HG02759 (cell line): ENCODE results near the gene BRPF1.
"Not testable (repeated sequence)": the region's sequence is repeated elsewhere in the genome, so short reads cannot be mapped to it uniquely, and the experiment has no call there.

Experiments used
- ATAC-seq: cut with Tn5 transposase; IDR thresholded peaks from one replicate; pipeline ENCODE4 v1.9.1; 2021; ENCODE audit warnings: mild to moderate bottlenecking, moderate library complexity; ENCODE audit not compliant: unreplicated experiment

BRPF1 gene

DNA sequence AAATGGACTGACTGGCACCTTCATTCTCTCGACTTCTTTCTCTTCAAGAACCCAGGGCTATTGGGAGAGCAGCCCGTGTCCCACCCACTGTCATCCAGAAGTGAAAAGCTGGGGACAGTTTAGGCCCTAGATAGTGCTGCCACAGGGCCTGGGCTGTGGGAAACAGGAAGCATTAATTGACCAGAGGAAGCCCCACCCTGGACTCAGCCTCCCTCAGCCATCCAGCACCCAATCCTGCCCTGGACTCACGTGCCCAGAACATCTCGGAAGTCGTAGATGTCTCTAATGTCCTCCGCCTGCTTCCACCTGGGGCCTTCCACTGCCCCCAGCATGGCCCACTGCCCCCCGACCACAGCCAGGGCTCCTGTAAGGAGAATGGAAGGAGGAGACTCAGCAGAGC lies 35.9 kb downstream of the BRPF1 start:
- ATAC-seq, result no peak

DNA sequence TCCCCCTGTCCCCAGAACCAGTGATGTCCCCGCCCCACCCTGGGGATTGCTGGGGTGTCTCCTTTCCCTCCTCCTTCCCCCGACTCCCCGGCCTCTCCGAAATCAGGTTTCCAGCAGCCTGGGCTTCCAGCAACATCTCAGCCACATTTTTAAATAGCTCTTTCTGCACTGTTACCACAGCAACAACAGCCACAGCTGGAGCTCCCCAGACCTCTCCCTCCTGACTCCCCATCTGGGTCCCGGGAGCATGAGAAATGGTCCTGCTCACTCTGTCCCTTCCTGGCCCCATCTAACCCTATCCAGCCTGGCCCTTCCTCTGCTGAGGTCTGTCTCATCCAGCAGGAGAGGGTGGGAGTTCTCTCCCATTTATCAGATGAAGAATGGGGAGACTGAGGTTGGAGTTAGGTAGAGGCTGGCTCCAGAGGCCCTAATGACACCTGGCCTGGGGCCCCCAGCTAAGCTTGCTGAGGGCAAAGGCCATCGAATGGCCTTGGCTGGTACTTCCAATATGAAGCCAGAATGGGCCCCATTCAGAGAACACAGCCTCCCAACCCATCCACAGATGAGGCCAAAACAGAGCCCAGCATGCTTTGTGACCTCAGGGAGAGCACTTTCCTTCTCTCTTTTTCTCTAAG lies 36.7 kb downstream of the BRPF1 start:
- no peak for ATAC-seq

DNA sequence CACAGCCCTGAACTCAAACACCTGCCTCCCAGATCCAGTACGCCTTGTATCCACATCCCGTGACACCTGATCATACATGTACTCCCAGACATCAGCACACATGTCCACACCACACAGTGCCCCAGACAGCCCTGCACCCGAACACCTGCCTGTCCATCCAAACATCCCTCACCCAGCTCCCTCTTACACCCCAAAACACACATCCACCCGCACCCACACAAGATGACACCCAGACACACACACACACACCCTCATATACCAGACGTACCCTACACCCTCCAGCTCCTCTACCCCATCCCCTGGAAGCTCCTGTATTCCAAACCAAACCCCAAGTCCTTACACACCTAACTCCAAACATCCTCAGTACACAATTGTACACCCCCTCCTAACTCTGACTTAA lies 37.5 kb downstream of the BRPF1 start:
- no peak for ATAC-seq

DNA sequence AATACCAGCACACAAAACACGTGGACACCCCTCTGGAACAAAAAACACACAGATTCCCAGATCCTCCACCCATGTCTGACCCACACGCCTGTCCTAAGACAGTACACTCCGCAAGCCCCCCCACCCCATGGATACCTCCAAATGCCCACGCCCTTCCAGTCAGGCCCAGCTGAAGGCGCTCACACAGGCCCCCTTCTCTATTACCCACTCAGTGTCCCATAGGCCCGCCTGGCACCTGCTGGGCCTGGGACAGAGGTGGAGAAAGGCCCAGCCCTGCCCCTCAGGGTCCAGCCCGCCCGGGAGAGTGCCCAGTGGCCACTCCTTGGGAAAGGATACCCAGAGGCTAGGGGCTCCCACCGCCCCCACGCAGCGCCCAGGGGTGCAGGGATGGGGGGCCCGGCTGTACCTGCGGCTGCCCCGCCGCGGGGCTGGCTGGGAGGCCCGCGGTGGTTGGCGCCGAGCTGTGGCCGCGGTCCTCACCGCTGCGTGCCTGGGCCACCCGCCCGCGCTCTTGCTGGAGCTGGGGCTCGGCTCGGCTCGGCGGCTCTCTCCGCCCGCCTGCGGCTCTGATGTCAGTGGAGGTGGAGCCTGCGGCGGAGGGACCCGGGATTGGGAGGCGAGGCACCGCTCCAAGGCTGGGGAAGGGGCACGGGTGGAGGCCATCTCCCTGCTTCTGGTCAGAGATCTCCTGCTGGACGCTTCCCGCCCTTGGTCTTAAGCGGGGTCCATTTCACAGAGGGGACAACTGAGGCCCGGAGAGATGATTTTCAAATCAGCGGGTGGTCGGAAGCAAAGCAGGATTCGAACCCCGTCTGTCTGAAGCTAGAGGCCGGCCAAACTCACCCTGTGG lies 38.1 kb downstream of the BRPF1 start, which contains the start of gene CAMK1:
Gene CAMK1, minus strand, starts transcription at position 522 of the 850 bp plus-strand sequence. CDS start 2,198 bp downstream, outside the sequence.
- ATAC-seq, result peak; percentile 78

DNA sequence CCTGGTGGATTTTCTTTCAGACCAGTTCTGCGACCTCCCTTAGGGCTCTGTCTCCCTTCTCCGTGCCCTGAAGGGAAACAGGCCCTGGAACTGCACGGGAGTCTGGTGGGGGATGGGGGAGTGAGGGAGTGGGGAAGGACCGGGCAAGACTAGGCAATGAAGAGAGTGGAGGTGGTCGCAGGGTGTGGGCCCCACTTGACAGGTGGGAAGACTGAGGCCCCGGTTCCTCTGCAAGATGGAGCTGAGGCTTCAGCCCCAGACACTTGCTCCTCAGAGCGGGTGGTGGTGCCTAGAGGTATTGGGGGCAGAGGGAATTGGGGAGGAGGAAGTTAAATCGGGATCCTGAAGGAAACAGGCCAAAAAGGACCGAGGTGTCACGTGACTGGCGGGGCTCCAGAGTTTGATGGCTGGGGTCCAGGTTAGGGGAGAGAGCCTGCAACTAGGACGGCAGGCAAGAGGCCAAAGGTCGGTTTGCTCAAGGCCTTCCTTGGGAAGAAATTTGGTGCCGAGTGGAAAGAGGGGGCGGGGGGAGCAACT lies 38.8 kb downstream of the BRPF1 start:
- ATAC-seq, result no peak

DNA sequence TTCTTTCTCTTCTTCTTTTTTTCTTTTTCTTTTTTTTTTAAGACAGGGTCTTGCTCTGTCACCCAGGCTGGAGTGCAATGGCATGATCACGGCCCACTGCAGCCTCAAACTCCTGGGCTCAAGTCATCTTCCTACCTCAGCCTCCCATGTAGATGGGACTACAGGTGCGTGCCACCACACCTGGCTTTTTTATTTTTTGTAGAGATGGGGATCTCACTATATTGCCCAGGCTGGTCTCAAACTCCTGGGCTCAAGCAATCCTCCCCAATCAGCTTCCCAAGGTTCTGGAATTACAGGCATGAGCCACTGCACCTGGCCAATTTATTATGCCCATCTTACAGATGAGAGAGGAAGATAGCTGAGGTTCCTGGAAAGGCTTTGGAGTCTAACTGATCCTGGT lies 39.5 kb downstream of the BRPF1 start:
- ATAC-seq, result not testable (repeated sequence)

DNA sequence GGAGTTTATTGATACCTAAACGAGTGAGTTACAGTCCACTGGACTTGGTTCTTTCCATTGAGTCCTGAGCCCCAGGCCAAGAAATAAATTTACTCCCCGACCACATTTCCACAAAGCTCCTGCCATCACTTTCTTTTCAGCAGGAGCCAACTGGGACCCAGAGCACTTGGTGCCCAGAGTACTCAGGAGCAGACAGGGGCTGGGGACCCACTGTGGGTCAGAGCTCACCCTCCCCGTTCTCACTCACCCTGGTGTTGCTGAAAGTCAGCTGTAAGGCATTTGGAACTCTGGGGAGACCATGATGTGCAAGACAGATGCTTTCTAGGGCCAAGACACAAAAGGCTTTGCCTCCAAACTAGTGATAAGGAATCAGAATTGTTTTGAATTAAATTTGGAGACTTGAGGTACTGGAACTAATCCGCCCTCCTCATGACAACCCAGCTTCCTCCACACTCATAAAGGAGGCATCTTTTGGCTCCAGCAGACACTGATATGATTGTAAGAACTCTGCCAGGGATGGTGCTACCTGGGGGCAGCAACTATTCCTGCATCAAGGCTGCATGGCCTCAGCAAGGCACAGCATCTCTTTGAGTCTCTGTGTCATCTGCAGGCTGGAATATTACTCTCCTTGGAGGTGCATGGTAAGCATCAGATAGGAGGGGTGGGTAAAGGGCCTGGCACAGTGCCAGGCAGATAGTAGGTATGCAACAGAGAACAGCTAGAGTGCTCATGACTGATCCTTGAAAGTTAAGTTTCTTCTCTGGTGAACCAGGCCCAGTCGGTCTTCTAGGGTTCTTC lies 45.6 kb downstream of the BRPF1 start:
- ATAC-seq, result no peak

DNA sequence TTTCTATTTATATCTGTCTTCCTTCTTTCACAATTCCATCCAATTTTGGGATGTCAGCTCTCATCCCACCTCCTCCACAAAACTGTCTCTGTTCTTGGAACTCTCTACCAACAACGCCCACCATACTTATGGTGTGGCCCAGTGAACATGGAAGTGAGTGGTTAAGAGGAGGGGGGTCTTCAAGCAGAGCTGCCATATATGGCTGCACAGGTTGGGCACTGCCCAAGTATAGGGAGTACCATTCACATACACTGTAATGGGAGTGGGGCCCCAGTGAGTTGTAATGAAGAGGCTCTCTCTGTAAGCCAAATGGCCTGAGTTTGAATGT lies 46.1 kb downstream of the BRPF1 start:
- no peak for ATAC-seq

DNA sequence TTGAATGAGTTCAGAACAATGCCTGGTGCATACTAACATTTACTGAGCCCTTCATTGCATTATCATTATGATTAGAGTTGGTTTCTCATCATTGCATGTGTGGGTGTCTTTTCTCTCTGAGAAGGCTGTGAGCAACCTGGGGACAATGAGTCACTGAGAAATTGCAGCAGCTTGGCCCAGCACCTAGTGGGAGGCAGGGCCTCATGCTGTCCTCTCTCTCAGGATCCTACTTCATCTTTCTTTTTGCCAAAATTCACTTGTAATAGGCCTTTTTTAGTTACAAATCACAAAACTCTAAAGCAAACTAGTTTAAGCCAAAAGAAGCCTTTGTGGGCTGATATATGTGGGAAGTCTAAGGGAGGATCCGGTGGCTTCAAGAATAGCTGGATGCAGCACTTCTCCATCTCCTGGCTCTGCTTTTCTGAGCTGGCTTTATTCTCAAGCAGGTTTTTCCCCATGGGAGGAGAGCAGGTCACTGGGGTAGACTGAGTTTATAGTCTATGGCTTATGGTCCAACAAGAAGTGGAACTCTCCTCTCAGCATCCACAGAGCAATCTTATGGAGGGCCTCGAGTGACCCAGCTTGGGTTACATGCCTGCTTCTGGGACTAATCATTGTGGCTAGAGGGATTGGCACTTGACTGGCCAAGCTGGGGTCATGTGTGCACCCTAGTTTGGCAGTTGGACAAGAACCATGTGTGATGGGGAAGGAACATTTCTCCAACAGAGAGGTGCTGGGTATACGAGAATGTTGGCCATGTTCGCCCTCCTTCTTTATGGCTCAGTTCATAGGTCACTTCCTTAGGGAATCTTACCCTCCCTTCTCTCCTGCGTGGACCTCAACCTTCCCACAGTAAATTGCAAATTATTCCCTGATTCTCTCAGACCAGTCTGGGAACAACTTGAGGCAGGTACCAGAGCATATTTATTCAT lies 46.9 kb downstream of the BRPF1 start:
- no peak for ATAC-seq

DNA sequence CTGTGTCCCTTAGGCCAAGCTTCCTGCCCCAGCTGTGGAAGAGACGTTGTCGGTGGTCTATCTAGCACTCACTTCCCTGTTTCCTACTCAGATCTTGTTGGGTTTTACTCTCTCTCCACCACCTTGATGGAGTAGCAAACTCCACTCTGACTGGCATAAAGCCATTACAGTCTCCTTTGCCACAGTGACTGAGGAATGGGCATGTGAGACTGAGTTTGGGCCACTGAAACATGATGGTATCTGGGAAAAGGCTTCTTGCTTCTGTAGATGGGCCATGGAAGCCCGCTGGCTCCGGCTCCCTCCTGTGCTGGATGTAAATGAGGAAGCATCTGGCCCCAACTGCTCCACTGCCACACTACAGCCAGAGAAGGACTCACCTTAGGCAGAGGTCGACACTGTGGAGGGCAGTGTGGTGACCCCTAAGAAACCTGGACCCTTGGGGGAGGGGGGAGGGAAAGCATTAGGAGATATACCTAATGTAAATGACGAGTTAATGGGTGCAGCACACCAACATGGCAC lies 47.6 kb downstream of the BRPF1 start:
- no peak for ATAC-seq

DNA sequence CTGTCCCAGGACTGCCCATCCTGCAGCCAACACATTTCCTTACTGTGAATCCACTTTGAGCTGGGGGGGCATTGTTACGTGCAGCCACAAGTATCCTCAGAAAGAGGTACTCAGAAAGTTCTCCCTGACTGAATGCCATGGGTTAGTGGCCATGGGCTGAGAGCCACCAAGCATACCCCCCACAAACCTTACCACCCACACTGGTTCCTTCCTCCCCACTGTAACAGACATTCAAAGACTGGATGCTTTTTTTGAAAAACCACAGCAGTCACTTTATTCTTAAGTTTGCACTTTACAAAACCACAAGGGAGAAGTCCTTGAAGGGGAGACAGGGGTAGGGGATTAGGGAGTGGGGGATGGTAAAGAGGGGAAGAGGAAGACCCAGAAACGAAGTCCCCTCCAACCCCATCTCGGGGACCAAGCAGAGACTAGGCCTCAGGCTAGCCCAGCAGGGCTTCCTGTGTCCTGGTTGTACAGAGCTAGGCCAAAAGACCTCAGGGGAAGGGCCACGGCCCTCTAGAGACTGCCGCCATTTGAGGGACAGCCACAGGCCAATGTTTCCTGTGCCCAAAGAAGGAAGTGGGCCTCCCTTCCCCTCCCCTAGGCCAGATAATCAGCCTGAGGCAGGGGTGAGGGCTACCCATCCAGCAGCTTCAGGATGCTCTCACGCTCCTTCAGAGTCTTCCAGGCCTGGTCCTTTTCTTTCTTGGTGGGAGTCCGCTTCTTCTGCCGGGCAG lies 48.4 kb downstream of the BRPF1 start:
- ATAC-seq, result peak; percentile 70

DNA sequence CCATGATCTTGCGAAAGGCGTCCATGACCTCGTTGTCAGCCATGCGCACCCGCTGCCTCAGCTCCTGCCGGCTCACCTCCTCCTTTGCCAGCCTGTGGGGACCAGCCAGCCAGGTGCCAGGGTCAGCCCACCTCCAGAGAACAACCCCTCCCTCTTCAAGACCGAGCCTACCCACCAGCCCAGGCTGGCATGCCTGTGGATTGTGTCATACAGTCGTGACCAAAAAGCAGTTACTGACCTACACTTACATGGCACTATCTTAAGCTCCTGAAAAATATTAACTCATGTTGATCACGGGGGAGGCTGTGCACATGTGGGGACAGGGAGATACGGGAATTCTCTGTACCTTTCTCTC lies 48.9 kb downstream of the BRPF1 start:
- ATAC-seq, result no peak

DNA sequence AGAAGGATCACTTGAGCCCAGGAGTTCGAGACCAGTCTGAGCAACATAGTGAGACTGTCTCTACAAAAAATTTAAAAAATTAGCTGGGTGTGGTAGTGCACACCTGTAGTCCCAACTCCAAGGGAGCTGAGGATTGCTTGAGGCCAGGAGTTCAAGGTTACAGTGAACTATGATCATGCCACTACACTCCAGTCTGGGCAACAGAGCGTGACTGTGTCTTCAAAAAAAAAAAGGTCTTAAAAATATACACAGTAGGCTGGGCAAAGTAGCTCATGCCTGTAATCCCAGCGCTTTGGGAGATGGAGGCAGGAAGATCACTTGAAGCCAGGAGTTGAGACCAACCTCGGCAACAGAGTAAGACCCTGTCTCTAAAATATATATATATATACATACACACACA lies 49.4 kb downstream of the BRPF1 start:
- no peak for ATAC-seq

DNA sequence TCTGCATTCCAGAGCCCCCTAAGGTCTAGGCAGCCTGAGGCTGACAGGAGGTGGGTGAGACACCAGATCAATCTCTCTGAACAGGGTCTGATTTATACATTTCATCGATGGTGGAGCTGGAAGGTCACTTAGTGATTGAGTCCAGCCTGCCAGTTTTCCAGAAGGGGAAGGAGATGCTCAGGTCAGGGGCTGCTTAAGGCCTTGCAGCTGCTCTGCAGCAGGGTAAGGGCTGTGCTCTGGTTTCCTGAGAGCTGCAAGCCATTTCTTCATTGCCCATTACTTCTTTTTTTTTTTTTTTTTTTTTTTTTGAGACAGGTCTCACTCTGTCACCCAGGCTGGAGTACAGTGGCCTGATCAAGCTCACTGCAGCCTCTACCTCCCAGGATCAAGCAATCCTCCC lies 50.0 kb downstream of the BRPF1 start:
- ATAC-seq, result no peak

DNA sequence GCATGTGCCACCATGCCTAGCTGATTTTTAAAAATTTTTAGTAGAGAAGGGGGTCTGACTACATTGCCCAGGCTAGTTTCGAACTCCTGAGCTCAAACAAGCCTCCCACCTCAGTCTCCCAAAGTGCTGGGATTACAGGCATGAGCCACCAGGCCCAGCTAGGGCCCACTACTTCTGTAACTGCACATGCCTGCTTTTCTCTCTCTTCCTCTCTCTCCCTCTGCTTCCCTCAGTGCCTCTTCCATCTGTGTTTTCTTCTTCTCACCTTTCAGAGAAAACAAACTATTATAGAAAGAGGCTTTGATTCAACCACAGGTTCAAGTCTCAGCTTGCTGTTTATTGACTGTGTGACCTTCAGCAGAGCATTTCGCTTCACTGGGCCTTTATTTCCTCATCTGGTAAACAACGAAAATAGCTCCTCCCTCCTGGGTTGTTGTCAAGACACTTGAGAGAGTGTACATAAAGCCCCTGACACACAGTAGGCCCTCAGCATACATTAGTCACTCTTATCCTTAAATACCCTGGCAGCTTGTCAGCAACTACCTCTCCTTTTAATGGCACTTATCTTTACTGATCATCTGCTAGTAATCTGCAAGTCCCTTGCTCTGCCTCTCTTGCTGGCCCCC lies 50.6 kb downstream of the BRPF1 start:
- no peak for ATAC-seq

DNA sequence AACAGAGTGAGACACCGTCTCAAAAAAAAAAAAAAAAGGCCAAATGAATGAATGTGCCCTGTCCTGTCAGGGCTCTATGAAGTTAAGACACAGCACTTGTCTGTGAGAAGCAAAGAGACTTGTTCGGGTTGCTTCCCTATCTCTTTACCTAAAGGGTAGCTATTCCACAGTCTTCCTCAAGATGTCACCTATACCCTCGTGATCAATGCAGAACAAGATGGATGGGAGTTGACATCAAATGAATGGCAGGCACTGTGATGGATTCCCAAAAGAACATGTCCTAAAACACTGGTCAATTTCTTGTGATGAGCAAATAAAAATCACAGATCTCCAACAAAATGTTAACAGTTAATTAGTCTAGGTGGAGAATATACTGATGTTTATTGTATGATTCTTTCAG lies 51.2 kb downstream of the BRPF1 start:
- ATAC-seq, result no peak

DNA sequence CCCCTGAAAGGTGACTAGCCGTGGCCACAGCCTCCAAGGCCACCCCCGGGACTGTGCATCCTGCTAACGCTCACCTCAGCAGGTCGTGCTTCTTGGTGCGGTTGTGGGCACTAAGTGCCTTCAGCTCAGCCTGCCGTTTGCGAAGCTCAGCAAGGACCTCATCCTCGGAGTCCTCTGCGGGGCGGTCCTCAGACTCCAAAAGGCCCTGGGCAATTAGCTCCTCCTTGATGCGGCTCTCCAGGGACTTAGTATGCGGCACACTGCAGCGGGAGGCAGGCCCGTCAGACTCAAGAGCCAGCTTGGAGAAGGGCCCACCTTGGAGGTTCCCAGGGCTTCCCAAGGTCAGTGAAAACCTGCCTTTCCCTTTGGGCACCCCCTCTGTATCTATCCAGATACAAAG lies 52.4 kb downstream of the BRPF1 start:
- no peak for ATAC-seq

DNA sequence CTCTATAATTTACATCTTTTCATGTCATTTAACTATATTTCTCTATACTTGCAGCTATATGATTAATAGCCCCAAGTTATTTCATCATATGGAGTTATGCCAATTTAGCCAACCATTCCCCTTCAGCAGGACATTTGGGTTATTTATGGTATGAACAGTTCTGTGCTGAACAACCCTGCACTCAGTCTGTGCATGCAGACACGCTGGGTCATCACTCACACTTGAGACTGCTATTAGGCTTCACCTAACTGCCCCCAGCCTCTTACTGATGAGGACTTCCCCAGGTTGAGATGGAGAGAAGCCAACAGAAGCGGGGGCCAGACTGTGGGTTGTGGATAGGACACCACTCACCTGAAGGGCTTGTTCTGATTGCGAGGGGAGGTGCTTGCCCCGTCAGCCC lies 53.4 kb downstream of the BRPF1 start:
- no peak for ATAC-seq

DNA sequence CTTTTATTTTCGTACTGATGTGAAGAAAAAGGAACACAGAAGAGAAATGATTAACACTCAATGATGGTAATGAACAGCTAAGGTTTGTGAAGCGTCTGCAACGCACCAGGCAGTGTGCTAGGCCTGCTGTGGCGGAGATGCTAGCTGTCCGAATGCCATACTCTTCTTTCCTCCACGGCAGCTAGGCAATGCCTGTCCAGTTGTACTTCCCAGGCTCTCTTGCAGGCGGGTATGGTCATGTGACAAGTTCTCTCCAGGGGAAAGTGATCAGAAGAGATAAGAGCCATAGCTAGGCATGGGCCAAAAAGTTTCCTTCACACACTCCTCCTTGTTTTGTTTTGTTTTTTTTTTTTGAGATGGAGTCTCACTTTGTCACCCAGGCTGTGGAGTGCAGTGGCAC lies 54.1 kb downstream of the BRPF1 start:
- ATAC-seq, result no peak
